ENCODE results near the gene MBNL2. TPM values are rescaled to one million over a fixed set of nuclear protein-coding genes. Genes with fewer than 3 reads are reported as not detected.

The MBNL2 gene
- total and polyA plus RNA-seq, 4 donors, result 26.9 to 101 (median 48.4) TPM

- Histone ChIP-seq H3K9me3 (ENCODE audit: control insufficient read depth, insufficient read depth, low read length) (no peaks in the 10 kb centered on the region), H3K27ac (ENCODE audit: low read depth, low read length) (peak overlapping the region; percentile 87), H3K36me3 (ENCODE audit: control insufficient read depth, insufficient read depth, low read length) (no peaks in the 10 kb centered on the region), H3K27me3 (ENCODE audit: control insufficient read depth, insufficient read depth, low read length) (no peaks in the 10 kb centered on the region), H3K4me3 (ENCODE audit: low read depth, low read length) (peak overlapping the region; percentile 83), H3K4me1 (ENCODE audit: control insufficient read depth, insufficient read depth, low read length) (peaks cover 4% of the 10 kb centered on the region)
- no CpG with 5 or more reads among the region's 3 CpGs for WGBS (ENCODE audit: insufficient coverage)
- no peak for DNase-seq (ENCODE audit: low read depth in 4 of 6, low spot score in 6 of 6)
These were observed 213.2 kb downstream of the MBNL2 start for GRCh38 chr13:97435323-97435722.

GRCh38 chr13:97435794-97436193, 213.7 kb downstream of the MBNL2 start:
- Histone ChIP-seq H3K27ac (ENCODE audit: low read depth, low read length) (no peak overlapping the region), H3K9me3 (ENCODE audit: control insufficient read depth, insufficient read depth, low read length) (no peaks in the 10 kb centered on the region), H3K36me3 (ENCODE audit: control insufficient read depth, insufficient read depth, low read length) (no peaks in the 10 kb centered on the region), H3K4me3 (ENCODE audit: low read depth, low read length) (peak overlapping the region; percentile 83), H3K4me1 (ENCODE audit: control insufficient read depth, insufficient read depth, low read length) (peaks cover 4% of the 10 kb centered on the region), H3K27me3 (ENCODE audit: control insufficient read depth, insufficient read depth, low read length) (no peaks in the 10 kb centered on the region)
- WGBS (ENCODE audit: insufficient coverage), result 20% methylated on average over 1 of the region's 5 CpGs
- DNase-seq (ENCODE audit: low read depth in 4 of 6, low spot score in 6 of 6), result peak in 2 of 6 donors; percentile 26 to 29

DNA sequence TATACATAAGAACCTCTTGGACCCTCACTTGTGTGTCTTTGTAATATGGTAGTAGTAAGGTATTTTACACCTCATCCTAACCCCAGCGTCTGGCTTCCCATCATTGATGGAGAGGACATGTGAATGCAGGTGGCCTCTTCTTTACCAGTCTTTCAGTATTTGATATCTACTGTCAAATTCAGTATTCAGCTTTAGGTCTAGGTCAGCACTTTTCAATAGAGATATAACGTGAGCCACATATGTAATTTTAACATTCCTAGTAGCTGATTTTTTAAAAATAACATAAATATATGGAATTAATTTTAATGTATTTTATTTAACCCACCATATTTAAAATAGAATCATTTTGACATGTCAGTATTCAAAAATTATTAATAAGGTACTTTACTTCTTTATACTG, 214.7 kb downstream of the MBNL2 start:
- Histone ChIP-seq H3K27me3 (ENCODE audit: control insufficient read depth, insufficient read depth, low read length) (no peaks in the 10 kb centered on the region), H3K4me1 (ENCODE audit: control insufficient read depth, insufficient read depth, low read length) (peaks cover 4% of the 10 kb centered on the region), H3K36me3 (ENCODE audit: control insufficient read depth, insufficient read depth, low read length) (no peaks in the 10 kb centered on the region), H3K4me3 (ENCODE audit: low read depth, low read length) (peak overlapping the region; percentile 83), H3K27ac (ENCODE audit: low read depth, low read length) (no peak overlapping the region), H3K9me3 (ENCODE audit: control insufficient read depth, insufficient read depth, low read length) (no peaks in the 10 kb centered on the region)
- no peak for DNase-seq (ENCODE audit: low read depth in 4 of 6, low spot score in 6 of 6)
- WGBS (ENCODE audit: insufficient coverage), result no CpG with 5 or more reads among the region's 2 CpGs

- no CpG with 5 or more reads among the region's 2 CpGs for WGBS (ENCODE audit: insufficient coverage)
- H3K27me3 ChIP-seq (ENCODE audit: control insufficient read depth, insufficient read depth, low read length), result no peaks in the 10 kb centered on the region
- no peak for DNase-seq (ENCODE audit: low read depth in 4 of 6, low spot score in 6 of 6)
- peaks cover 4% of the 10 kb centered on the region for H3K4me1 ChIP-seq (ENCODE audit: control insufficient read depth, insufficient read depth, low read length)
- H3K27ac ChIP-seq (ENCODE audit: low read depth, low read length), result no peak overlapping the region
- no peaks in the 10 kb centered on the region for H3K9me3 ChIP-seq (ENCODE audit: control insufficient read depth, insufficient read depth, low read length)
- H3K4me3 ChIP-seq (ENCODE audit: low read depth, low read length), result no peak overlapping the region
- no peaks in the 10 kb centered on the region for H3K36me3 ChIP-seq (ENCODE audit: control insufficient read depth, insufficient read depth, low read length)
These were observed 215.6 kb downstream of the MBNL2 start for GRCh38 chr13:97437729-97438128.

DNA sequence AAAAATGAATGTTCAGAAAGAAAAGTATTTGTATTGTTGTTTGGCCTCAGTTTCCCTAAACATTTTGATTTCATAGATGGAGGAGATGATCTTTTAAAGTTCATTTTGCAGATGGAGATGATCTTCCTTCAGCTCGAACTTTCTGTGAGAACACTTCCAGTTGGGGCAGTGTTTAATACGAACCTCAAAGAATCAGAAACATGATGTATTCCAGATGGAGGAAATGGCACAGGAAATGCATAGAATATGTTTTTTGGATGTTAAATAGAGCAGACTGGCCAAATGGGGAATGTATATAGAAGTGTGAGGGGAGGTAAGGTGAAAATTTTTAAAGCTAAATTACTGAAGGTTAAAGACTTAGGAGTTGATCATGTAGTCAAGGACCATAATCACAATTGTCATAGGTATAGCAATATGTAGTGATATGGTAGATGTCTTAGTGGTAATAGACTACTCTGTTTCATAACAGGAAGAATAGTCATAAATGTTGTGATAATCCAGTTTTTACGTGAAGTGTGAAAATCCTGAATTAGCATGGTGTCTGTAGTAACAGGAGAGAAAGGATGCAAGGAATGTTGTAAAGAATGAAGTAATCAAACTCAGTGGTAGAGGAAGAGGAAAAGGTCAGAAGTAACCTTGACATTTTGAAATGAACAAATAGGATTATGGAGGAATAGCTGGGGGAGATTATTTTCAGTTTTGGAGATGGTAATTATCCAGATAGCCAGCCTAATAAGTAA, 216.9 kb downstream of the MBNL2 start:
- Histone ChIP-seq H3K4me3 (ENCODE audit: low read depth, low read length) (no peak overlapping the region), H3K36me3 (ENCODE audit: control insufficient read depth, insufficient read depth, low read length) (no peaks in the 10 kb centered on the region), H3K27ac (ENCODE audit: low read depth, low read length) (no peak overlapping the region), H3K9me3 (ENCODE audit: control insufficient read depth, insufficient read depth, low read length) (no peaks in the 10 kb centered on the region), H3K4me1 (ENCODE audit: control insufficient read depth, insufficient read depth, low read length) (no peaks in the 10 kb centered on the region), H3K27me3 (ENCODE audit: control insufficient read depth, insufficient read depth, low read length) (no peaks in the 10 kb centered on the region)
- WGBS (ENCODE audit: insufficient coverage), result 78% methylated on average over 3 of the region's 3 CpGs
- no peak for DNase-seq (ENCODE audit: low read depth in 4 of 6, low spot score in 6 of 6)

DNA sequence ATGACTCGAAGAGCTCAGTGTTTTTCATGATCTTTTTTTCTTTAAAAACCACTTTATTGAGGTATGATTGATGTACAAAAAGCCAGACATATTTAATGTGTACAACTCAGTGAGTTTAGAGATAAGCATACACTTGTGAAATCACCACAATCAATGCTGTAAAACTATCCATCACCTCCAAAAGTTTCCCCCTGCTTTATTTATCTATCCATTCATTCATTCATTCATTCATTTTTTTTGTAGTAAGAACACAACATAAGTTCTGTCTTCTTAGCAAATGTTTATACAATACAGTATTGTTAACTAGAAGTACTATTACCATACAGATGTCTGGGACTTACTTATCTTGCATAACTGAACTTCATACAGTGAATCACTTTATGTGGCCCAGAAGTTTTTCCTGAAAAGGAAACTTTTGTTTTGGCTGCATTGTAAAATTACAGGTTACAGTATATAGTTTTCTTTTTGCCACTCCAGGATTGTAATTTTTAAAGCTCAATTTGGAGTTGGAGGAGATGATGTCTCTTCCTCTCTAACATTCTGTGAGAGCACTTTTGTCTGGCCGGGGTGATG, 218.6 kb downstream of the MBNL2 start:
- WGBS (ENCODE audit: insufficient coverage), result no CpG with 5 or more reads among the region's 2 CpGs
- Histone ChIP-seq H3K27ac (ENCODE audit: low read depth, low read length) (no peak overlapping the region), H3K4me1 (ENCODE audit: control insufficient read depth, insufficient read depth, low read length) (no peaks in the 10 kb centered on the region), H3K9me3 (ENCODE audit: control insufficient read depth, insufficient read depth, low read length) (no peaks in the 10 kb centered on the region), H3K27me3 (ENCODE audit: control insufficient read depth, insufficient read depth, low read length) (no peaks in the 10 kb centered on the region), H3K36me3 (ENCODE audit: control insufficient read depth, insufficient read depth, low read length) (no peaks in the 10 kb centered on the region), H3K4me3 (ENCODE audit: low read depth, low read length) (no peak overlapping the region)
- DNase-seq (ENCODE audit: low read depth in 4 of 6, low spot score in 6 of 6), result no peak

DNA sequence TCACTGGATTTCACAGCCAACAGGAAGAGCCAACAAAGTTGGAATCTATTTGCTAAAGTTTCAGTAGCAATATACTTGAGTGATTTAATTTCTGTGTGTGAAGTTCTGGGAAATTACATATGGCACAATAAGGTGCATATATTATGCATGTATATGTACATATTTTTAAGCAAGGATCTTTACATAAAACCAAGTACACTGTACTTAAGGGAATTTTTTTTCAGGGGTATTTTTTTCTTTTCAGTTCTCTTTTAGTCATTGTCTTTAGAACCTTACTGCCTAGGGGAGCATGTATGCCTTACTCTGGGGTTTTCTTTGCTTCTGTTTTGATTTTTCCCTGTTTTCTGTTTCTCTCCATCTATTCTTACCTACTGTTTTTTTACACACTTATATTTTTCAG, 219.2 kb downstream of the MBNL2 start:
- H3K9me3 ChIP-seq (ENCODE audit: control insufficient read depth, insufficient read depth, low read length), result no peaks in the 10 kb centered on the region
- no peak overlapping the region for H3K27ac ChIP-seq (ENCODE audit: low read depth, low read length)
- H3K4me3 ChIP-seq (ENCODE audit: low read depth, low read length), result no peak overlapping the region

More for the DNA sequence above, 219.2 kb downstream of the MBNL2 start:
- Histone ChIP-seq H3K4me1 (ENCODE audit: control insufficient read depth, insufficient read depth, low read length) (no peaks in the 10 kb centered on the region), H3K36me3 (ENCODE audit: control insufficient read depth, insufficient read depth, low read length) (no peaks in the 10 kb centered on the region), H3K27me3 (ENCODE audit: control insufficient read depth, insufficient read depth, low read length) (no peaks in the 10 kb centered on the region)
- DNase-seq (ENCODE audit: low read depth in 4 of 6, low spot score in 6 of 6), result no peak

Small RNA genes within 50 kb of the gene (small RNA-seq; reads per million reads assigned to genes)
- gene AL442067.1 (ENCODE audit: low replicate concordance) (not detected), gene RNA5SP37 (ENCODE audit: low replicate concordance) (not detected)

Other genes starting within 250 kb of the MBNL2 start
- gene OXGR1, start 227.9 kb upstream of the MBNL2 start, total RNA-seq, result under 1 TPM; 0.77 to 0.89 TPM
- gene OXGR1, start 227.9 kb upstream of the MBNL2 start, polyA plus RNA-seq (ENCODE audit: insufficient read length in 2 of 2), result 1 to 10 TPM; 1.1 to 1.3 TPM
- gene RAP2A, start 211.8 kb downstream of the MBNL2 start, total RNA-seq, result 100 to 1,000 TPM in 1 of 2 donors, 10 to 100 TPM in 1; 83.9 to 248 TPM
- 100 to 1,000 TPM; 113 to 186 TPM for gene RAP2A, start 211.8 kb downstream of the MBNL2 start, polyA plus RNA-seq (ENCODE audit: insufficient read length in 2 of 2)